GM12874 (cell line): Measurements from ENCODE around the gene CAMK2D.

Experiments used
- CTCF ChIP-seq: IDR thresholded peaks from 2 replicates; pipeline ENCODE4 v1.5.1; 2011; ENCODE audit warnings: low read depth, mild to moderate bottlenecking, control low read depth, low read length, moderate library complexity; ENCODE audit not compliant: insufficient read depth

Gene CAMK2D

DNA sequence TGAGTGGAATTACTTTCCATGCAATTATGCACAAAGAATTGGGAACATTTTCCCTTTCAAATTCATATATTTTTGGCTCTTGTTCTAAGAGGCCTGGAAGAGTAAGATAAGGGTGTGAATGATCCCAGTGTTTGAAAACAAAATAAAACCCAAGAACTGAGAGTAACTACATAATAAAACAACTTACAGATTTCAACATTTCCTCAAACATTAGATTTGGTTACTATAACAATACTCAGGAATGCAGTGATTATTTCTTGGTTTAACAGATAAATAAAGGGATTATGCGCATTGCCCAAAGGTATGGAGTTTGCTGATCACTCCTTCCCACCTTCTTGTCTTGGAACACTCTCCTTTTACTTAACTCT, 292.5 kb downstream of the CAMK2D start:
- TF ChIP-seq CTCF: no peak

DNA sequence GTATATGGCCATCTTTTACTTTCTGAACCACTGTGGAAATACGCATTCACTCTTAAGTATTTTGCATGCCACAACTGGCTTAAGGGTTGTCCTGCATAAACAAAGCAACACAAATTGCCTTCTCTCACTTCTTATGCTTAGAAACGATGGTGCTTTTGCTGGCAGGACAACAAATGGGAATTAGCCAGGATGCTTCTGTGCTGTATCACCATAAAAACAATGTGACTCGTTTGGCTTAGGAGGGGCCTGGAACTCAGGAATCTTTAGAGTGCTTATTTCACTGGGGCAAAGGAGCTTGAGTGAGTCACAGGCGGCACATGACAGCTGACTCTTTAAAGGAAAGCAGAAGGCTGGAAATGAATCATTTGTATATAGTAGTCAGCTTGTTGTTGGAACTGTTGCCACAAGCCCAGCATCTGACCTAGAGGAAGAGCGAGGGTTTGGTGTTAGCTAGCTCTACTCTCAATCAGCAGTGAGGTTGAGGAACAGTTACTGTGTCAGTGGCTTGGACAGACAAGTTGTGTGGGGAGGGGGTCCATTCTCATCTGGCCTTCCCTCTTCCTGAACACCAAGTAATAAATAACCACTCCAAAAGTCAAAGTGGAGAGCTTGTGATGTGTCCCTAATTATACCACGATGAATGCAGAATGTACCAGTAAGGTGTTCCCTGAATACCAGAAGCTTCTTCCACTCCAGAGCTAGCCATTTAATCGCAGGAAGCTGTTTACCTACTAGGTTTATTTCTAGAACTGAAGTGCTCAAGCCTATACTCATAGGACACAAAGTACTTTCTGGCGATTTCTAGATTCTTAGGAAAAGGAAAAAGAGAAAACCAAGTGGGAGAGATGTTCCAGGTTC, 293.1 kb downstream of the CAMK2D start:
- TF ChIP-seq CTCF: no peak

DNA sequence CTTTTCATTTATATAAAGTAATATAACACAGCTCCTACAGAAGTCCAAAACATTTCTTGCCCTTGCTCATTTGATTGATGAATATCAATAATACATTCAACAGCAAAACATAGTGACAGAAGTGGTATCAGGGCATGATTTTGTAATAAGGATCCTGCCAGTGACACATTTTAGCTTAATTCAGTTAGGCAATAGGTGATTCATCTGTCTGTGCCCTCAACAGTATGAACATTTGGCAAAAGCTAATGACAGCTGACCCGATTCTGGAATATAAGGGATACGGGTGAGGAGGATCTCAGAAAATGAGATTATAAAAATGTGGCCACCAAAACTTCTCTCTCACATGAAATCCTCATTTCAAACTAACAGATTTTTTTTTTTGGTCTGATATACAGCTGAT, 294.0 kb downstream of the CAMK2D start:
- no peak for TF ChIP-seq CTCF

- TF ChIP-seq CTCF: no peak
Measured at GRCh38 chr4:113462286-113462685, 299.3 kb downstream of the CAMK2D start.

DNA sequence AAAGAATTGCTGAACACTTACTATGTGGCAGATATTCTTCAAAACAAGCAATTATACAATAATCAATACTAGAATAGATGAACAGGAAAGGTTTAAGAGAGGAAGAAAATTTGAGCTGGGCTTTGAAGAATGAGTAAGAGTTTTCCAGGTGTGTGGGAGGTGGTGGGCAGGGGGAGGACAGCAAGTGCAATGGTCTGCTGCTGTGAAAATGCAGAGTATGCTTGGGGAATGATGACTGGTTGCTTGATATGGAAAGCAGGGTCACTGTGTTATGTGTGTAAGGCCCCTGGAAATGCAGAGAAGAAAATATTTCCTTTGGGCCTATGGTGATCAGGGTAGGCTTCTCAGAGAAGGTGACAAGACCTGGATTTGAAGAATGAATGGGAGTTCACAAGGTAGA, 300.3 kb downstream of the CAMK2D start:
- TF ChIP-seq CTCF: no peak

DNA sequence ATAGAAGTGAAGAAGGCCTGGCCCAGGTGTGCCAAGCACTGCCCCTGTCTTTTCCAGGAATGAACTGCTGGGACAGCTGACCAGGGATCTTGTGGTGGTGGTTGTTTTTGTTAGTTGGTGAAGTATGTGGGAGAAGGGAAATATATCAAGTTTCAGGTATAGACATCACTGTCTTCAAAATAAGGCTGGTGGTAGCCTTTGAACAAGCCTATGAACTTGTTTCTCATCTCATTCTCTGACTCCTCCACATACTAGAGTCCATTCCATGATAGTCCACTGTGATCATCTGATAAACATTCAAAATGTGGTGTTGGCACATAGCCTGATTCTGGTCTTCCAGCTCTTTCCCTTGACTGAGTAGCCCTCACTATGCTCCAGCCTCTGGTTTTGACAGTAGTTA, 303.7 kb downstream of the CAMK2D start:
- no peak for TF ChIP-seq CTCF

DNA sequence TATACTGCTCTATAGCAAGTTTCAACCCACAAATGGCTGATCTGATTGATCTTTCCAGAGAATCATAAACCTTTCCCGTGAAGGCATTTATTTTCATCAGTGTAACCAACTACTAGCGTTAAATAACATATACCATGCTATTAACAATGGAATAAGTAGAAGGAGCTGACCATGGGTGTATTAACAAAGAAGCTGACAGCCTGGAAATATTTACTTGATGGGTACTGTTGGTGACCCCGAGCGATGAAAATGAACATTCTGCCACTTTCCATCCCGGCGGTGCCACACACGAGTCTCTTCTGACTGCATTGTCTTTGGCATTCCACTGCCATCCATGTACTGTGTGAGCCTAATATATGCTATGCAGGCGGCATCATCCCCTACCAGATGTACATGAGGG, 304.4 kb downstream of the CAMK2D start:
- TF ChIP-seq CTCF: no peak
